IPS DF 6.9 (cell line): ENCODE data around the gene SRL.
"Not testable (repeated sequence)": the region's sequence is repeated elsewhere in the genome, so short reads cannot be mapped to it uniquely, and the experiment has no call there.

ENCODE experiments used
- DNase-seq: peaks from one replicate; pipeline ENCODE4 v3.0.0-alpha.2; 2013; ENCODE audit warnings: low read depth, low spot score
- H3K27ac ChIP-seq: one replicate; pipeline ENCODE4 v1.5.1; 2013; ENCODE audit warnings: low read length, control low read depth
- H3K27me3 ChIP-seq: 2 replicates; pipeline ENCODE4 v1.6.1; 2013; ENCODE audit warnings: mild to moderate bottlenecking, low read length; ENCODE audit not compliant: control insufficient read depth, insufficient read depth
- H3K36me3 ChIP-seq: 2 replicates; pipeline ENCODE4 v1.6.1; 2013; ENCODE audit warnings: low read length; ENCODE audit not compliant: control insufficient read depth, insufficient read depth
- H3K4me1 ChIP-seq: 2 replicates; pipeline ENCODE4 v1.6.1; 2013; ENCODE audit warnings: low read length; ENCODE audit not compliant: control insufficient read depth, insufficient read depth
- H3K4me3 ChIP-seq: 2 replicates; pipeline ENCODE4 v1.5.1; 2013; ENCODE audit warnings: mild to moderate bottlenecking, low read length
- H3K9me3 ChIP-seq: 2 replicates; pipeline ENCODE4 v1.6.1; 2013; ENCODE audit warnings: low read length, inconsistent platforms; ENCODE audit not compliant: control insufficient read depth, insufficient read depth
- WGBS: extraction: QIAGEN DNeasy Blood & Tissue Kit; methylation state at CpG from one replicate; pipeline ENCODE4 v1.1.7; 2013; ENCODE audit warnings: mixed read lengths, missing lambda C conversion rate; ENCODE audit not compliant: insufficient read length, insufficient coverage; 5-methylcytosine and 5-hydroxymethylcytosine counted together

SRL gene

DNA sequence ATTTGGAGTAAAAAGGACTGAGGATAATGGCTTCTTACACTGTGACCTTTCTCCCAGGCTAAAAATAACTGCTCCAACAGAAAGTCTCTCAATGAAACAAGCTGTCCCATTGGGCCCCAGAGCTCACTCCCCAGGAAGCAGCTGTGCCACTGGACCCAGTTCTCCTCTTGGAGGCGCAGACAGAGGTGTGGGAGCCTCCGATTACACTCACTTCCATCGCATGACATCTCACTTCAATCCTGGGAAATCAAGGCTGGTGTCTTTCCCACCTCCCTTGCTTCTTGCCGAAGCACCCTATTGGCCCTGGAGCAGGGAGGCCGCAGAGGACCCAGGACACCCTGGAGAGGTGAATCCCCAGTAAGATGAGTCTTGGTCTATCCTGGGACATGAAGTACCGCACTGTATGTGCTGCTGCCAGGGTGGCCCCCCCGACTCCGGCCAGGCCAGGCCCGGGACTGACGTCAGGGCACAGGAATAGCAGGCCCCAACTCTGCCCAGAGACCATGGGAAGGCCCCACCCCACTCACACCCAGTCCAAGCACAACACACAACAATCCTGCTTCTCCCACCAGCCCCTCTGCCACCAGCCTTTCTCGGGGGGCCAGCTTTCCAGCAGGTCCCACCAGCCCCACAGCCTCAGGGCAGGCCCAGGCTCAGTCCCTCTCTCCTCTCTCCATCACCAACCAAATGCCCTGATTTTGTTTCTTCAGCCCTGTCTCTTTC is 29.5 kb downstream of the SRL start:
- Histone ChIP-seq H3K9me3 (no peaks in the 10 kb centered on the region), H3K27ac (no peak overlapping the region), H3K4me3 (no peak overlapping the region), H3K27me3 (no peaks in the 10 kb centered on the region), H3K4me1 (peaks cover 2% of the 10 kb centered on the region; the same call in 1 of the 2 replicates), H3K36me3 (no peaks in the 10 kb centered on the region)
- DNase-seq = no peak
- WGBS = no CpG with 5 or more reads among the region's 11 CpGs

DNA sequence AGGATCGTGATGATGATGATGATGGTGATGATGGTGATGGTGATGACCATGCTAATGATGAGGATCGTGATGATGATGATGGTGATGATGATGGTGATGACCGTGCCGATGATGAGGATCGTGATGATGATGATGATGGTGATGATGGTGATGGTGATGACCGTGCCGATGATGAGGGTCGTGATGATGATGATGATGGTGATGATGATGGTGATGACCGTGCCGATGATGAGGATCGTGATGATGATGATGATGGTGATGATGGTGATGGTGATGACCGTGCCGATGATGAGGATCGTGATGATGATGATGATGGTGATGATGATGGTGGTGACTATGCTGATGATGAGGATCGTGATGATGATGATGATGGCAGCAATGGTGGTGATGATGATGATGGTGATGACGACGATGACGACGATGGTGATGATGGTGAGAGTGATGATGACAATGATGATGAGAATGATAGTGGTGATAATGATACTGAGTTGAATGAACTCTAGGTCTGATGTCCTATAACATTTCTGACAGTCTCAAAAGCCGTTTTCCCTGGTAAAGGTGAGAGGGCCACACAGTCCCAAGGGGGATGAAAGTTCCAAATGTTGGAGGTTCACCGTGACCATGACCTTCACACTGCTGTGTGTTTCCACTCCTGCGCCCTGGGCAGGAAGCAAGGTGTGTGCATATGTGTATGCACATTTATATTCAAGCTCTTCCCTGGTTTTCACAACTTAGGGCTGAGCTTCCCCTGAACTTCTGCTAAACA is 30.3 kb downstream of the SRL start:
- not testable (repeated sequence) for H3K9me3 ChIP-seq, DNase-seq, H3K4me1 ChIP-seq, H3K27me3 ChIP-seq, H3K36me3 ChIP-seq, H3K4me3 ChIP-seq, H3K27ac ChIP-seq
- WGBS = 100% methylated on average over 4 of the region's 22 CpGs

DNA sequence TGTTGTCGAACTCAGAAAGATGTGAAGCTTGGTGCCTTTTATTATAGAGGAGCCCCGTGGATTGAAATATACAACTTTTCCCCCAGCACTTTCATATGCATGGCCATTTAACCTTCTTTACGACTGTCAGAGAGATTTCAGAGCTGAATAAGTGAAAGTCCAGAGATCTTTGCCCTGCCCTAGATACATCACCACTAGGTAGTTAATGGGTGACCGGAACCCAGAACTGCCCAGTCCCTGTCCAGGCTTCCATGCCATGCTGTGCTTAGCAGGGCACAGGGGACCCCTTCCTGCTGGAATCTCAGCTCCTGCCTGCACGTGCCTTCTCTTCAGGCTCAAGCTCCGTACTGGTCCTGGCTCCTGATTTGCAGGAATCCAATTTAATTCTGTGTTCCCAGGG is 32.2 kb downstream of the SRL start:
- Histone ChIP-seq H3K27me3 (no peaks in the 10 kb centered on the region), H3K27ac (no peak overlapping the region), H3K36me3 (no peaks in the 10 kb centered on the region), H3K4me1 (peaks cover 2% of the 10 kb centered on the region; the same call in 1 of the 2 replicates), H3K4me3 (no peak overlapping the region), H3K9me3 (no peaks in the 10 kb centered on the region)
- no CpG with 5 or more reads among the region's 6 CpGs for WGBS
- no peak for DNase-seq

DNA sequence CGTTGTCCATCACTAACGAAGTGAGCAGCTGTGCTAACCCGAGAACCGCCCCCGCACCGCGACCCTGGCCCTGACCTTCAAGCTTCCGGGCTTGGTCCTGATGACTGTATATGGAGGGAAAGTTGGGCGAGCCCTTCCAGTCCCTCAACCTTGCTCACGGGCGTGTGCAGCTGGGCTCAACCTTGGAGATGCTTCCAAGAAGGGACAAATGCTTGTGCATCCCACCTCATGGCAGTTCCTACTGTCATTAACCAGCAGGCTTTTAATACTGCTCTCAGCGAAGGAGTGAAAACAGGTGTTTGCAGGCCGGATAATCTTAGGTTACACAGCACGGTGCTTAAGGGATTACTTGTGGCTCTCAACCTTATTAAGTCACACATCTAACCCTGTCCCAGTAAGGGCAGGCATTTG is 33.5 kb downstream of the SRL start:
- H3K4me1 ChIP-seq = no peaks in the 10 kb centered on the region
- H3K27ac ChIP-seq = no peak overlapping the region
- no peaks in the 10 kb centered on the region for H3K9me3 ChIP-seq
- H3K36me3 ChIP-seq = no peaks in the 10 kb centered on the region
- H3K27me3 ChIP-seq = no peaks in the 10 kb centered on the region
- no peak for DNase-seq
- no peak overlapping the region for H3K4me3 ChIP-seq
- no CpG with 5 or more reads among the region's 14 CpGs for WGBS

DNA sequence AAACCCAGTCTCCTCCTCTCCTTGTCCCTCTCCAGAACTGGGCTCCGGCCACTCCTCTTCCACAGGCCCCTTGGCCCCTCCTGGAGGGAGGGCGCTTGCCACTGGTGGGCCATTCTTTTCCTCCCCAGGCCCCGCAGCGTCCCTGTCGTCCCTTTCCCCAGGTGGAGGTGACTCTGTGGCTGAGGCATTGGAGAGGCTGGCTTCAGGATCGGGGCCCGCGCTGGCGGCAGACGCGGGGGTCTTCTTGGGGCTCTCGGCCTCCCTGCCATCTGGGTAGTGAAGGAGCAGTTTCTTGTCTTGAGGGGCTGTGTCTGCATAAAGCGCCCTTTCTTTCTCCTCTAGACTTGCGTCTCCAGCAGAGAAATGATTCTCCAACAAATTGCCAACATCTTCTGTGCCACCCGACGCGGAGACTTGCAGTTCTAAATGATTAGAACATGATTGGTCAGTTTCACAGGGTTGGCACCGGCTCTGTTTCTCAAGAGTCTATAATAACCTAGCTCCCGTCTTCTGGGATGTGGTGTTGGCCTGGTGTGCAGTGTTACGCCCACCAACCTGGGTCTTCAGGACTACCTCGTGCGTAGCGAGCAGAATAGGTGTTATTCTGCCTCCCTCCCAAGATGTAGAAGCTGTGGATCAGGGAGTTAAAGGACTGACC is 34.1 kb downstream of the SRL start:
- H3K9me3 ChIP-seq = no peaks in the 10 kb centered on the region
- no CpG with 5 or more reads among the region's 23 CpGs for WGBS
- no peaks in the 10 kb centered on the region for H3K27me3 ChIP-seq
- H3K27ac ChIP-seq = no peak overlapping the region
- no peaks in the 10 kb centered on the region for H3K4me1 ChIP-seq
- no peaks in the 10 kb centered on the region for H3K36me3 ChIP-seq
- H3K4me3 ChIP-seq = no peak overlapping the region
- no peak for DNase-seq

DNA sequence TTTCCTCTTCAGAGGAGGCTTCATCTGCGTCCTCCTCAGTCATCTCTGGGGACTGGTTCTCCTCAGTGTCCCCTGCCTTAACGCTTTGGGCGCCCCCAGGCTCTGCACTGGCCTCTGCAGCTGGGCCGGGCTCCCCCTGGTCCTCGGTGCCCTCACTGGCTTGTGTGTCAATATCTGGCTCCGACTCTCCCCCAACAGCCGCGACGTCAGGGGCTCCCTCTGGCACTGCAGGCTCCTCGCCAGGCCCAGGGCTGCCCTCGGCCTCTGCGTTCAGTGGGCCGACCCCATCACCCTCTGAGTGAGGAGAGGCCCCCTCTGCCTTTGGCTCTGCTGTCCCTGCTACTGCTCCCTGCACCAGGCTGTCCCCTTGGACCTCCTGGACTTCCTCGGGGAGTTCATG is 34.7 kb downstream of the SRL start:
- no CpG with 5 or more reads among the region's 14 CpGs for WGBS
- no peaks in the 10 kb centered on the region for H3K4me1 ChIP-seq
- no peaks in the 10 kb centered on the region for H3K9me3 ChIP-seq
- no peak overlapping the region for H3K4me3 ChIP-seq
- H3K27me3 ChIP-seq = no peaks in the 10 kb centered on the region
- no peak overlapping the region for H3K27ac ChIP-seq
- no peaks in the 10 kb centered on the region for H3K36me3 ChIP-seq
- DNase-seq = no peak

DNA sequence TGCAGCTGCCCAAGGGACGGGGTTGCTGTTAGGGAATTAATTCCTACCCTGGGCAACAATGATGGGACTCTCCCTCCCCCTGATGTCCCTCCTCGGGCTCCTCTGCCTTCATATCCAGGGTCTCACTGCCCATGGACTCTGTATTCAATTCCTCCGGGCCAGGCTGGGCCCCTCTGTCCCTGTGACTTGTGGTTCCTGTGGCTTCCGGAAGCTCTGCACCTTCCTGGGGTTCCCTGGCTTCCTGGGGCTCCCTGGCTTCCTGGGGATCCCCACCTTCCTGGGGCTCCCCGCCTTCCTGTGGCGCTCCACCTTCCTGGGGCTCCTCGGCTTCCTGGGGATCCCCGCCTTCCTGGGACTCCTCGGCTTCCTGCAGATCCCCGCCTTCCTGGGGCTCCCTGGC is 35.2 kb downstream of the SRL start:
- H3K4me3 ChIP-seq = no peak overlapping the region
- H3K9me3 ChIP-seq = no peaks in the 10 kb centered on the region
- no peaks in the 10 kb centered on the region for H3K27me3 ChIP-seq
- no peaks in the 10 kb centered on the region for H3K36me3 ChIP-seq
- DNase-seq = no peak
- no peak overlapping the region for H3K27ac ChIP-seq
- WGBS = no CpG with 5 or more reads among the region's 10 CpGs
- no peaks in the 10 kb centered on the region for H3K4me1 ChIP-seq

DNA sequence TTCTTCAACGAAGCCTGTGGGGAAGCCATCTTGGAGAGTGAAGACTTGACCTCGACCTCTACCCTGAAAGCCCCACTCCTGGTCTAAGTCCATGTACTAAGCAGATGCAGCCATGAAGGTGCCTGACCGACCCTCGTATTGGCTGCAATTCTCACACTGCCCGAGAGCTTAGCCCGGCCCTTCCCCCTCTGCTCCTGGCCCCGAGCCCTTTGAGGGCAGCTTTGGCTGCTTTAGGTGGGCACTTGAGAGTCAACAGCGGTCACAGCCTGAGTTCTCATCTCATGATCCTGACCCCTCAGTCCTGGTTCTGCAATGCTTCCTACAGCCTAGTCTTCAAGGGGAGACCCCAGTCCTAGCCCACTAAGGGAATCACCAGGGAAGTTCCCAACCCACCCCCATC is 35.9 kb downstream of the SRL start:
- WGBS = no CpG with 5 or more reads among the region's 8 CpGs
- H3K27me3 ChIP-seq = no peaks in the 10 kb centered on the region
- H3K4me1 ChIP-seq = no peaks in the 10 kb centered on the region
- H3K9me3 ChIP-seq = no peaks in the 10 kb centered on the region
- DNase-seq = no peak
- H3K36me3 ChIP-seq = no peaks in the 10 kb centered on the region
- no peak overlapping the region for H3K4me3 ChIP-seq
- no peak overlapping the region for H3K27ac ChIP-seq

DNA sequence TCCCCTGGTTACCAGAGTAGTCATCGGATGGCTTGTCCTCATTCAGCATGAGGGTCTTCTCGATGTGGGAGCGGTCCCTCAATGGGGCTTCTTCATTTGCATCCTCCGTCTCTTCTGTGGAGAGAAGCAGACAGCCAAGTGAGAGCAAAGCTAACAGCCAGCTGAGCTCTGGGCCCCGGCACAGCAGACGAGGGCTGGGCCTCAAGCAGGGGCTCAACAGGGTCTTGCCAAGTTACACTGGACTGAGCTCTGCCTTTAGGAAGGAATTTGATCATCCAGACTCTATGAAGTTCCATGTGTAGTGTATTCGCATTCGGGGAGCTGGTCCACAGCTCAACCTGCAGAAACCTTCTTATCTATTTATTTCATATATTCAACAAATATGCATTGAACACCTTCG is 37.4 kb downstream of the SRL start:
- Histone ChIP-seq H3K9me3 (no peaks in the 10 kb centered on the region), H3K4me3 (no peak overlapping the region), H3K27ac (no peak overlapping the region), H3K27me3 (no peaks in the 10 kb centered on the region), H3K4me1 (no peaks in the 10 kb centered on the region), H3K36me3 (no peaks in the 10 kb centered on the region)
- WGBS = no CpG with 5 or more reads among the region's 9 CpGs
- no peak for DNase-seq

DNA sequence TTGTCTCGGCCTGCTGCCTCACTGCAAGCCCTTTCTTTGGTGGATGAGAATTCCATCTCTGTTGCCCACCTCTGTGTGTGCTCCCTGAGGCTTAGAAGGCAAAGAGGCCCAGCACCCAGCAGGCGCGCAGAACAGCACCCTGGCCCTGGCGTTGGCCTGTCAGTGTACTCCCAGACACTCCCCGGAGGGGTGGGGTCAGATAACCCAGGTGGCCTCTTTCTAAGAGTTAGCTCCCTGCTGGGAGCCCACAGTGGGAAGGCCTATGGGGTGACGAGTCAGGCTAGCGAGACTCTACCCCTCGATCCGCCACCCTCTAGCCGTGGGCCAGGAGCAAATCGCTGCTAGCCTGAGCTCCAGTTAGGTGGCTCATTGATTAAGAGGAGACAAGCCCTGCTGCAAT is 38.1 kb downstream of the SRL start:
- no peaks in the 10 kb centered on the region for H3K36me3 ChIP-seq
- no peaks in the 10 kb centered on the region for H3K4me1 ChIP-seq
- no peak overlapping the region for H3K27ac ChIP-seq
- WGBS = no CpG with 5 or more reads among the region's 11 CpGs
- H3K27me3 ChIP-seq = no peaks in the 10 kb centered on the region
- DNase-seq = no peak
- no peak overlapping the region for H3K4me3 ChIP-seq
- H3K9me3 ChIP-seq = no peaks in the 10 kb centered on the region
